Mucosa of stomach (tissue), 1 donor: Measurements from ENCODE around the gene SCAMP3.
A peak's percentile ranks its signal among the peaks of the same experiment; 100 is the strongest.
"Not testable (repeated sequence)": the region's sequence is repeated elsewhere in the genome, so short reads cannot be mapped to it uniquely, and the experiment has no call there.

Experiments used
- H3K27me3 ChIP-seq: one replicate; pipeline ENCODE4 v1.7.0; 2013; ENCODE audit warnings: mild to moderate bottlenecking, low read length; ENCODE audit not compliant: control insufficient read depth, insufficient read depth
- H3K36me3 ChIP-seq: one replicate; pipeline ENCODE4 v1.7.0; 2013; ENCODE audit warnings: low read length; ENCODE audit not compliant: control insufficient read depth, insufficient read depth
- H3K4me1 ChIP-seq: one replicate; pipeline ENCODE4 v1.7.0; 2013; ENCODE audit warnings: mild to moderate bottlenecking, low read length; ENCODE audit not compliant: control insufficient read depth, insufficient read depth
- H3K4me3 ChIP-seq: one replicate; pipeline ENCODE4 v1.7.0; 2013; ENCODE audit warnings: low read length
- H3K9ac ChIP-seq: one replicate; pipeline ENCODE4 v1.7.0; 2013; ENCODE audit warnings: mild to moderate bottlenecking, low read length, moderate library complexity
- H3K9me3 ChIP-seq: one replicate; pipeline ENCODE4 v1.7.0; 2013; ENCODE audit warnings: mild to moderate bottlenecking, low read length, moderate library complexity; ENCODE audit not compliant: control insufficient read depth
- donor health status: Pancreatic carcinoma.

The SCAMP3 gene

DNA sequence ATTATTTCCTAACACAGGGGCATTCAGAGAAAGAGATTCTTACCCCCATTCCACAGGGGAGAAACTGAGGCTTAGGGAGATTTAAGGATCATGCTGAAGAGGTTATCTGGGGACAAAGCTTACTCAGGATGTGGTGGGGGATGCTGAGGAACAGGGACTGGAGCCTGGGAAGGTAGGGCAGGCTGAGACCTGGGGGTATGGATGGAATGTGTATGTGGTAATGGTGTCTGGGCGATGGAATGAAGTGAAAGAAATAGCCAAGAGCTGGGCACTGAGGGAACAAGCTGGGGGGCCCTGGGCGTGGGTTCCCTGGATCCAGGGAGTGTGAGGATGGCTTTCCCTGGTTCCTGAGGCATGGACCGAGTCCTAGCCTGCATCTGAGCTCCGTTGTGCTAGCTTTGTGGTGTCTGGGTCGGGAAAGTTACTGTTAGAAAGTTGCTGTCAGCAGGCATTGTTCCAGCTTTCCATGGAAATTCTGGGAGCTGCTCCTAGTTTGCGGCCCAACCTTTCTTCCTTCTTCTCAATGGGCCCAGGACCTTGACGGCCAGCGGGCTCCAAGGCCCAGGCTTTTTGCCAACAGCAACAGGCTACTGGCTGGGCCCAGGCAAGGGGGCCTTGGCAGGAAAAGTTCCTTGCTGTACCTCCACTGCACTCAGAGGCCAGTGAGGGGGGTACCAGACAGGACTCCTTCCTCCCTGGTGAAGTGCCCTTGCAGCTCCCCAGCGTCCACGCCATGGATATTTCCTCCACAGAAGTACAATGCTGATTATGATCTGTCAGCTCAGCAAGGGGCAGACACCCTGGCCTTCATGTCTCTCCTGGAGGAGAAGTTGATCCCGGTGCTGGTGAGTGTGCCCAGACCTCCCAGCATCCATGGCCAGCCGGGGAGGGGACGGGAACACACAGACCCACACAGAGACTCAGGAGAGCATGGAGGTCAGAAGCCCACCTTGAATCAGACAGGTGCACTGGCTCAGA, 29.9 kb downstream of the SCAMP3 start:
- H3K27me3 ChIP-seq, H3K9me3 ChIP-seq, H3K4me3 ChIP-seq, H3K36me3 ChIP-seq, H3K9ac ChIP-seq, H3K4me1 ChIP-seq: not testable (repeated sequence)

DNA sequence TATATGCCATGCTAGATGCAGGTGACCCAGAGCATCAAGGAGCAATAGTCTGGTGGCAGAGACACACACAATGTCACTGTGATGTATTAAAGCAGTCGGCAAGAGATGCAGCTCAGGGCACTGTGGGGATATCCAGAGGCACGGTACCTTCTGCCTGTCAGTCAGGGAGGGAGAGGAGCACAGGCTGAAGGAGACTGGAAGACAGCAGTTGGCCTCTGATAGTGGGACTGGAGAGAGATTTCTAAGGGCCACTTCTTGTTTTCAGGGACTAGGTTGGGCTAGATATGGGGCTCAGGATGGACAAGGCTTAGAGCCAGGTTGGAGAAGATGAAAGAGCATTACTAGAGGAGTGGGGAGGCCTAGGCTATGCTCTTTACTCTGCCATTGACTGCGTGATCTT, 30.9 kb downstream of the SCAMP3 start:
- not testable (repeated sequence) for H3K9me3 ChIP-seq, H3K4me3 ChIP-seq, H3K36me3 ChIP-seq, H3K9ac ChIP-seq, H3K27me3 ChIP-seq
- H3K4me1 ChIP-seq: peaks cover 13% of the 10 kb centered on the region

DNA sequence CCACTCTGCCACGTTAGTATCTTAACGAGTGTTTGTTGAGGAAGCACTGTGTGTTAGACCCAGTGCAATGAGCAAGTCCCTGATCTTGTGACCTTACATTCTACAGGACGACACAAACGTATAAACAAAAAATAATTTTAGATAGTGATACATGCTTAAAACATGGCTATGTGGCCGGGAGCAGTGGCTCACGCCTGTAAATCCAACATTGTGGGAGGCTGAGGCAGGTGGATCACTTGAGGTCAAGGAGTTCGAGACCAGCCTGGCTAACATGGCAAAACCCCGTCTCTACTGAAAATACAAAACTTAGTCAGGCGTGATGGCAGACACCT, 34.1 kb downstream of the SCAMP3 start:
- peaks cover 24% of the 10 kb centered on the region for H3K4me1 ChIP-seq
- peak overlapping the region; percentile 43 for H3K4me3 ChIP-seq
- H3K9ac ChIP-seq: peak overlapping the region; percentile 66
- H3K36me3 ChIP-seq: no peaks in the 10 kb centered on the region
- no peaks in the 10 kb centered on the region for H3K27me3 ChIP-seq
- H3K9me3 ChIP-seq: no peaks in the 10 kb centered on the region

DNA sequence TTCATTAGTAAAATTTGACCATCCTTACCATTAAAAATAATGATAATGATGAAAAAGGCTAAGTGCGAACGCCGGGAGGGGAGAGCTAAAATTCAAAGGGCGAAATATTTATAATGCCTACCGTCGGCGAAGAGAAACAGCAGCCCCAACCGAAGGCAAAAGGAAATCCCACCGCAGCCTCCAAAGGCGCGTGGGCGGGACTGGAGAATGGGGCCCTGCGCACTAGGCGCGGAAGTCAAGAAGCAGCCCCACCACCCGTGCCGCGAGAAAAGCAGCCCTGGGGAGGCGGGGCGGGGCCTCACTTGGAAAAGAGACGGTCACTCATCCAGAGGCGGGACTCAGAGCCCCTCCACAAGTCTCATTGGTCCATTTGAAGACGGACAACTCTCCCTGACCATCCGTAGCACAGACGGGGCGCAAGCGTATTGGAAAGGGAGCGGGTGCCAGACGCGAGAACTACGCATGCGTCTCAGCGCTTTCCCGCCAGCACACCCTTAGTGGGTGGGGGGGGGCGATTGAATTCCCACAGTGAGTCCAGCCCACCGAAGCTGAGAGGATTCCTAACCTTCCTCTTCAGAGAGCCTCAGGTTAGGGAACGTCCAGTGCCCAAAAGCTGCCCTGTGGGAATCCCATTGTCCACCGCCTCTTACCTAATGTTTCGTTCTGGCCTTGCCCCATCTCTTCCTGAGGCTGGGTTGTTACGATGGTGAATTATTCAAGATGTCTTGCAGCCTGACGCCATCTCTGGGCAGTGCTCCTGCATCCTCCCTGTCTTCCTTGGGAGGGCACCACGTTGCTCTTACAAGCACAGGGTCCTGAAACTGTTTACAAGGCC, 34.7 kb downstream of the SCAMP3 start:
- Histone ChIP-seq H3K4me1 (peaks cover 24% of the 10 kb centered on the region), H3K27me3 (no peaks in the 10 kb centered on the region), H3K9me3 (no peaks in the 10 kb centered on the region), H3K9ac (peak overlapping the region; percentile 66), H3K4me3 (peak overlapping the region; percentile 43), H3K36me3 (no peaks in the 10 kb centered on the region)

DNA sequence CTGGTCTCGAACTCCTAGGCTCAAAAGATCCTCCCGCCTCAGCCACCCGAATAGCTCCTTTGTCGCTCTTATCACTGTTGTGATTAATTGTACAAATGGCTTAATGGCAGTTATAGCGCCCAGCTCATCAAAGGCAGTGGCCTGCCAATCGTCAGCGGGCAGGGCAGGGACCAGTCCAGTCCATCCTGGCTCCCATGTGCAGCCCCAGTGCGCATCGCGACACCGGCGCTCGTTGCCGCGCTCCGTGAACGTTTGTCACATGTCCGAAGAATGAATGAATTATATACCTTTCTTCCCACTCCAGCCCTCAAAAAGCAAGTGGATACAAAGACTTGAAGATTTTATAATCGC, 35.3 kb downstream of the SCAMP3 start:
- H3K4me3 ChIP-seq: peak overlapping the region; percentile 43
- no peaks in the 10 kb centered on the region for H3K9me3 ChIP-seq
- H3K27me3 ChIP-seq: no peaks in the 10 kb centered on the region
- no peaks in the 10 kb centered on the region for H3K36me3 ChIP-seq
- H3K9ac ChIP-seq: peak overlapping the region; percentile 63
- H3K4me1 ChIP-seq: peaks cover 24% of the 10 kb centered on the region

DNA sequence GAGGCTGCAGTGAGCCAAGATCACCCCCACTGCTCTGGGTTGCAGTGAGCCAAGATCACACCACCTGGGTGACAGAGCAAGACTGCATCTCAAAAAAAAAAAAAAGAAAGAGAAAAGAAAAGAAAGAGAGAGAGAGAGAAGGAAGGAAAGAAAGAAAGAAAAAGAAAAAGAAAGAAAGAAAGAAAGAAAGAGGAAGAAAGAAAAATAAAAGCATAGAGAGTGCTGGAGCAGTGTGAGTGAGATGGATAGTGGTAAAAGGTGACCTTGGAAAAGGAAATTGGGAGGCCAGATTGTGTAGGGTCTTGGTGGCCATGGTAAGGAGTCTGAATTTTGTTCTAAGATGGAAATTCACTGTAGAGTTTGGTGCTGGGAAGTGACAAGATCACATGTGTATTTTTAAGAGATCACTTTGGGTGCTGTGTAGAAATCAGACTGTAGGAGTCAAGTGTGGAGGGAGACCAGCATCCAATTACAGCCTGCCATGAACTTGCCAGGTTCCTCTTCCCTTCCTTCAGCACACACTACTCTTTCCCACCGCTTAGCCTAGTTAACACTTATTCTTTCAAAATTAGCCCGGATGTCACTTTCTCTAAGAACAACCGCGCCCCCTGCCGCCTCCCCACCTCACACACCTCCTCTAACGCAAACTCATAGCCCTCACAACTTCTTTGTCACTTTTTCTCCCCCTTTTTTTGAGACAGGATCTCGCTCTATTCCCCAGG, 35.8 kb downstream of the SCAMP3 start:
- Histone ChIP-seq H3K27me3 (no peaks in the 10 kb centered on the region), H3K9ac (peak overlapping the region; percentile 63), H3K4me3 (peak overlapping the region; percentile 43), H3K36me3 (no peaks in the 10 kb centered on the region), H3K9me3 (no peaks in the 10 kb centered on the region), H3K4me1 (peaks cover 24% of the 10 kb centered on the region)

DNA sequence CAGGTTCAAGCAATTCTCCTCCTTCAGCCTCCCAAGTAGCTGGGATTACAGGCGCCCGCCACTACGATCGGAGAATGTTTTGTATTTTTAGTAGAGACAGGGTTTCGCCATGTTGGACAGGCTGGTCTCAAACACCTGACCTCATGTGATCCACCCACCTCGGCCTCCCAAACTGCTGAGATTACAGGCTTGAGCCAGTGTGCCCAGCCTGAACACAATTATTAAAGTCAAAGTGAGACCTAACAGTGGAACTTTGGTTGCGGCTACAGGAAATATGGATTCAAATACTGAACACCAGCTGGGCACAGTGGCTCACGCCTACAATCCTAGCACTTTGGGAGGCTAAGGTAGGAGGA, 36.8 kb downstream of the SCAMP3 start:
- not testable (repeated sequence) for H3K9ac ChIP-seq, H3K36me3 ChIP-seq, H3K9me3 ChIP-seq, H3K4me3 ChIP-seq, H3K27me3 ChIP-seq
- H3K4me1 ChIP-seq: peaks cover 28% of the 10 kb centered on the region

DNA sequence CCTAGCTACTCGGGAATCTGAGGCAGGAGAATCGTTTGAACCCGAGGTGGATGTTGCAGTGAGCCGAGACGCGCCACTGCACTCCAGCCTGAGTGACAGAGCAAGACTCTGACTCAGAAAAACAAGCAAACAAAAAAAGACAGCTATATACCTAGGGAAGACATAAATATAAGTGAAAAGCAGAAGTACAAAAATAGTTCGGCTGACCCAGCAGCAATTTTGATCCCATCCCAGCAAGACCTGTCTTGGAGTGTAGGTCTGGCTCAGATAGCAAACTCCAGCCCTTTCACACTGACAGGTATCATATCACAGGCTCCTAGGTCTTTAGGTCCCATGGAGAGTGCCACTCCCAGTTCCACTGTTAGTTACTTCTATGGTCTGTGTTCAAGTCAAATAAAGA, 39.1 kb downstream of the SCAMP3 start:
- no peaks in the 10 kb centered on the region for H3K9me3 ChIP-seq
- no peaks in the 10 kb centered on the region for H3K36me3 ChIP-seq
- no peaks in the 10 kb centered on the region for H3K27me3 ChIP-seq
- peaks cover 36% of the 10 kb centered on the region for H3K4me1 ChIP-seq
- no peak overlapping the region for H3K9ac ChIP-seq
- H3K4me3 ChIP-seq: no peak overlapping the region

DNA sequence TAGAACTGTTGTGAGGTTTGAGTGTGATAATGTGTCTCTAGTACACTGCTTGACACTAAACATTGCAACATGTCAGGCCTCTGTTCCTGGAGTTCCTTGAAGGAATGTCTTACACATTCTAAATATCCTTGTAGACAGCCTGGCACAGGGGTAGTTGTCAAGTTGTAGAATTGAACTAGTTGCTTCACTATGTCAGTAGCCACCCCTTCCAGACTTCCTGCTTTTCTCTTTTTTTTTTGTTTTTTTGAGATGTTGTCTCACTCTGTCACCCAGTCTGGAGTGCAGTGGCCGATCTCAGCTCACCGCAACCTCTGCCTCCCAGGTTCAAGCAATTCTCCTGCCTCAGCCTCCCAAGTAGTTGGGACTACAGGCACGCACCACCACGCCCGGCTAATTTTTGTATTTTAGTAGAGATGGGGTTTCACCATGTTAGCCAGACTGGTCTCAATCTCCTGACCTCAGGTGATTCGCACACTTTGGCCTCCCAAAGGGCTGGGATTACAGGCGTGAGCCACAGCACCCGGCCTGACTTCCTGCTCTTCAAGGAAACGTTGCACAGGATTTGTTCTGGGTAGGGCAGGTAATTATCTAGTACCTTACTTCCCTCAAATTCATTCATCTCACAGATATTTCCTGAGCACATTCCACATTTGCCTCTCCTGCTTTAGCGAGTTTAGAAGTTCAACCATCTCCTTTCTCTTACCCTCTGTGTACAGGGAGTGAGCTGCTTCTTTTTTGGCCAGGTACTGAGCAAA, 41.8 kb downstream of the SCAMP3 start:
- not testable (repeated sequence) for H3K9ac ChIP-seq, H3K9me3 ChIP-seq, H3K27me3 ChIP-seq, H3K4me3 ChIP-seq, H3K36me3 ChIP-seq
- peaks cover 17% of the 10 kb centered on the region for H3K4me1 ChIP-seq

DNA sequence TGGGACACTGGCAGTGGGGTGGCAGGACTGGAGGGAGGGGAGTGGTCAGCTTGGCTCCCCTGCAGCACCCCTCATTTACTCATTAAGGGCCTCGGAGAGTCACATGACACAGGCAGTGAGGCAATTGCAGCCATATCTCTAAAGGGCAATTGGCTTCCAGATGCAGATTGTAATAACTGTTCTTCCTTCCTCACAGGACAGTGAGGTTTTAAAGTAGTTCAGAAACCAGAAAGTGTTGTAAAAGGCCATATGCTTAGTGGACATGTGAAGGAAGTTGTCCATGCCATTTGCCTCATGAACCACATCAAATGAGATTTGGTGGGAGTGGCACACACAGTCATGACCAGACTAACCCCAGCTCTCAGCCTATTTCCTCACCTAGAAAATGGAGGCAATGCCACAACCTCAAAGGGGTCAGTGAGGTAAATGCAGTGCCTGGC, 42.5 kb downstream of the SCAMP3 start:
- Histone ChIP-seq H3K36me3 (no peaks in the 10 kb centered on the region), H3K4me1 (peaks cover 15% of the 10 kb centered on the region), H3K9ac (no peak overlapping the region), H3K9me3 (no peaks in the 10 kb centered on the region), H3K27me3 (no peaks in the 10 kb centered on the region), H3K4me3 (no peak overlapping the region)

DNA sequence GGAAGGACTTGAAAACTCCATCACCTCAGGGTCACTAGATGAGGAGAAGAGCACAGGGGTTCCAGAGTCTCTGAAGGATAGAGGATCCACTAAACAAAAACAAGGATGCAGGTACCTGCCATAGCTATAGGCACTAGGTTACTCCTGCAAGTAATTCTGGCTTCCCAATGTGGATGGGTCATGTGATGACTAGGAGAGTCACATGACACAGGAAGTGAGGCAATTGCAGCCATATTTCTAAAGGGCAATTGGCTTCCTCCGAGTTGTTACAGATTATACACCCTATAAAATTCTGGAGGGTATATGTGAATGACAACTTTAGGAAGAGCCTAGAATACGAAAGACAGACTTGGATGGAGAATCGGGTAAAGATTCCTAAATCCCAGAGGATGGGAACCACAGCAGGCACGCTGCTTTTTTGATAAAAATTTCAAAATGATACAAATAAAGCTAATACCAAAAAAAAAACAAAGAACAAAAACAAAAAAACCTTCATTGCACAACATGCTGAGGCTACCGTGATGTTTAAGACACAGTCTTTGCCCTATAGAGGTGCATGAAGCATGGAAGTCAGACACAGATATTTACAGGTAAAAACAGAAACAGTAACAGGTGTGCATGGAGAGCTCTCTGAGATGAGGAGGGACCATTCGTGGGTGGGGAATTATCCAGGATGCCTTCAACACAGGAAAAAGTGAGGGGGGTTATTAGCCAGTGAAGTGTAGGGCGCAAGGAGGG, 43.1 kb downstream of the SCAMP3 start:
- Histone ChIP-seq H3K4me3 (no peak overlapping the region), H3K27me3 (no peaks in the 10 kb centered on the region), H3K4me1 (peaks cover 15% of the 10 kb centered on the region), H3K9me3 (no peaks in the 10 kb centered on the region), H3K9ac (no peak overlapping the region), H3K36me3 (no peaks in the 10 kb centered on the region)
